Muscle layer of colon (tissue), 2 donors: ENCODE data around the gene OPA1.

Experiments
- H3K27ac ChIP-seq: one replicate; pipeline ENCODE4 v1.7.0; 2013; ENCODE audit warnings: low read depth, mild to moderate bottlenecking, low read length, moderate library complexity
- H3K27me3 ChIP-seq, 2 donors: one replicate each; pipeline ENCODE4 v1.7.0; 2013; ENCODE audit warnings: low read length in 2 of 2, mild to moderate bottlenecking in 2 of 2; ENCODE audit not compliant: insufficient read depth in 2 of 2, control insufficient read depth in 1 of 2
- H3K36me3 ChIP-seq: one replicate; pipeline ENCODE4 v1.7.0; 2013; ENCODE audit warnings: mild to moderate bottlenecking, low read length; ENCODE audit not compliant: insufficient read depth
- H3K4me1 ChIP-seq: one replicate; pipeline ENCODE4 v1.7.0; 2013; ENCODE audit warnings: mild to moderate bottlenecking, low read length; ENCODE audit not compliant: insufficient read depth
- H3K4me3 ChIP-seq, 2 donors: one replicate each; pipeline ENCODE4 v1.7.0; 2013; ENCODE audit warnings: low read length in 2 of 2, low read depth in 1 of 2, mild to moderate bottlenecking in 1 of 2, moderate library complexity in 1 of 2
- H3K9ac ChIP-seq: one replicate; pipeline ENCODE4 v1.7.0; 2013; ENCODE audit warnings: low read length
- H3K9me3 ChIP-seq: one replicate; pipeline ENCODE4 v1.7.0; 2013; ENCODE audit warnings: mild to moderate bottlenecking, low read length
- donor health status: abdominal sarcoma.
- donor health status: Adenocarcinoma of cecum.

OPA1 gene

DNA sequence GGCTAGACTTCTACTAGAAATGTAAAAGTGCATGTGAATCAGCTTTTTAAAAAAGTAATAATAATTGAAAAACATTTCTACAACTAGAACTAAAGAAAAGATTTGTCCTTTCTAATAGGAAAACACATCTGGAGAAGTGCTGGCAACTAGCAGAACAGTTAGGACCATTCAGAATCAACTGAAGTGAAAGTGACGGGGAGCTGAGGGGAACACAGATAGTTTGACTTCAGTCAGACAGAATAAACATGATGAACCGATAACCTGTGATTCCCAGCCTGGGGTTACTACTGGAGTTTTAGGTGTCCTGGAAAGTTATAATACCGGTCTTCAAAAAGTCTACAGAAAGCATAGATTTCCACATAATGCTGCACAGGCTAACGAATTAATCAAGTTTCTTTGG is 28.1 kb downstream of the OPA1 start:
- H3K4me1 ChIP-seq: no peaks in the 10 kb centered on the region
- no peak overlapping the region for H3K9ac ChIP-seq
- peaks cover 17% of the 10 kb centered on the region for H3K36me3 ChIP-seq
- no peak overlapping the region for H3K4me3 ChIP-seq
- no peak overlapping the region for H3K27ac ChIP-seq
- no peaks in the 10 kb centered on the region for H3K9me3 ChIP-seq
- H3K27me3 ChIP-seq: no peaks in the 10 kb centered on the region

DNA sequence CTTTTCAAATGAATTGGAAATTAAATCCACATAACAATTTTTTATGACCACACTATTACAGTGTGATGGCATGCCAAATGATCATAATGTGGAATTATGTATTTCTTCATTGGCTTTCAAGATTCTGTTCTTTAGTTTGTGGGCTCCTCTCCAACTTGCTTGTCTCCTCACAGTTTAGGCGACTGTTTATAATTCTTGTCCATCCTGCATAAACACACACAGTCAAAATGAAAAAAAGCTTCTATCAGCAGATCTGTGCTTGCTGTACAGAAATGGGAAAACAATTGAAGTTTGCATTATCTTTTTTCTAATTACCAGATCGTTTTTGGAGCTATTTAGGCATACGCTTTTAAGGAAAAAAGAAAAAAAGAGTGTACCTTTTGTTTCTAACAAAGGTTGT is 37.0 kb downstream of the OPA1 start:
- Histone ChIP-seq H3K4me1 (no peaks in the 10 kb centered on the region), H3K27me3 (no peaks in the 10 kb centered on the region), H3K36me3 (peaks cover 13% of the 10 kb centered on the region), H3K9me3 (no peaks in the 10 kb centered on the region), H3K9ac (no peak overlapping the region), H3K4me3 (no peak overlapping the region), H3K27ac (no peak overlapping the region)

DNA sequence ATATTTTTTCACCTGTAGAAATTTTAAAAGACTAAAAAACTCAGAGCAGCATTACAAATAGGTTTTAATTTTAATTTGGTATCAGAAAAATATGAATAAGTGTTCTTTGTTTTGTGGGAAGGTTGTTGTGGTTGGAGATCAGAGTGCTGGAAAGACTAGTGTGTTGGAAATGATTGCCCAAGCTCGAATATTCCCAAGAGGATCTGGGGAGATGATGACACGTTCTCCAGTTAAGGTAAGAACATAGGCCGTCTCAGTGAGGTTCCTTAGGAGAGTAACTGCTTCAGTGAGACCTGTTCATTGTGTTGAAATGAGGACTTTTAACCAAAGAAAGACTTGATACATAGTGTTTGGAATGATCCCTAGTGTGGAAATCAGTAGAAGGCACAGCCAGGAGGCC is 44.8 kb downstream of the OPA1 start:
- Histone ChIP-seq H3K27ac (no peak overlapping the region), H3K27me3 (no peaks in the 10 kb centered on the region), H3K4me3 (no peak overlapping the region), H3K4me1 (no peaks in the 10 kb centered on the region), H3K9me3 (no peaks in the 10 kb centered on the region), H3K9ac (no peak overlapping the region), H3K36me3 (peaks cover 24% of the 10 kb centered on the region)

DNA sequence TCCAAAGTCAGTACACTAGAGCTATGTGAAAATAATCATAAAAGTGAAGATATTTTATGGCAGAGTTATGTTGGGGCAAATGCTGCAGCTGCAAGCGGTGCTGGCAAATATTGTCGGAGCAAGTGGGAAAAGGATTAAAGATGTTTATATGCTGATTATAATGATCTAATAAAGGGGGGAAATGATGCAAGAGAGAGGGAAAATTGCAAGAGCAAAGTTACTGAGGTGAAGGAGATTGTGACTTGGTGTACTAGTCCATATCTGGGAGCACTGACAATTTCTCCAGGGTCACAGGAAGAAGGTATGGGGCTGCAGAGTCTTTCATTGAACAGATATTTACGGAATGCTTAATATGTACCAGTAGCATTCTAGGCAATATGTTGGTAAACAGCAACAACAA is 45.8 kb downstream of the OPA1 start:
- Histone ChIP-seq H3K9me3 (no peaks in the 10 kb centered on the region), H3K36me3 (peaks cover 18% of the 10 kb centered on the region), H3K27me3 (no peaks in the 10 kb centered on the region), H3K4me1 (peaks cover under 1% of the 10 kb centered on the region), H3K27ac (no peak overlapping the region), H3K9ac (no peak overlapping the region), H3K4me3 (no peak overlapping the region)

DNA sequence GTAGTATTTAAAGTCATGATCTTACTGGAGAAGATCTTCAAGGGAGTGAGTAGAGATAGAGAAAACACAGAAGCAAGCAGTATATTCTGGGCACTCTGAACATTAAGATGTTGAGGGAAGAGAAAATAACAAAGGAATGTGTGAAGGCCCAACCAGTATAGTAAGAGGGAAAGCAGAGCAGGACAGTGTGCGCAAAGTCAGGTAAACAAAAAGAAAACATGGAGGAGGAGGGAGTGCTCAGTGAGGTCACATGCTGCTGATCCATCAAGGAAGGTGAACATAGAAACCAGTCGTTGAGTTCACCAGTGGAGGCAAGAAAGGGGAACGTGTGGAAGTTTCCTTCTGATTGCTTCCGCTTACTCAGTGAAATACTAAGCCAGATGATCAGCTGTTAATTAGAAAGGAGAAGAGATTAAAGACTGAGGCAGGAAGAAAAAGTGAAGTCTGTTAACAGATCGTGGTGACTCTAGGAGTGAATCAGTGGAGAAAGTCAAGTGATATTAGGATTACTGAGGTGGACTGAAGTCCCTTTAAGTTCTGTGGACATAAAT is 47.2 kb downstream of the OPA1 start:
- no peak overlapping the region for H3K9ac ChIP-seq
- H3K36me3 ChIP-seq: peaks cover 27% of the 10 kb centered on the region

DNA sequence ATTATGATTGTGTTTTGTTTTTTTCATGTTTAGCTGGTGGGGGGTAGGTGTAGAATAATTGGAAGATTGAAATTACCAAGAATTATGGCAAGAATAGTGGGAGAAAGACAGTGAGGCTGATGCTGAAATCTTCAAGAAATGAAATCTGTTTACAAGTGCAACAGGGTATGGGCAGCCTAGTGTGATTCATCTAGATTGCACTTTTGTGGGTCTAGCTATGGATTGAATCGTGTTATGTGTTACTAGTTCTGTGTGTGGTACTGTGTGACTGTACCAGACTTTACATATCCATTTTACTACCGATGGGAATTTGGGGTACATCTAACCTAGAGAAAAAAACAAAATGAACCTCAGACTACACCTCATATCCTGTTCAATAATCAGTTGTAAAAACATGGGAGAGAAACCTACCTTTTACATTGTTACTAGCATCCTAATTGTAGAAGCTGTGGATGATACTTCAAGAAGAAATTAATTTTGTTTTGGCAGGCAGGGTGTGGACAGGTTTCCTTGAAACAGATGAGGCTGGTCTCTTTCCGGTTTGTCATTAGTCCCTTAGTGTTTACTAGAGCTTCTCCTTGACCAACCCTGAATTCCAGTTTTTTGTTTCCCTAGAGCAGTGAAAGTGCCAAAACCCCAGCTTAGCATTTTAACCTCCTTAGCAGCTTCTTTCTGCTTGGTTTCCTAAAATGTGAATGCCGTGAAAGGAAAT is 47.9 kb downstream of the OPA1 start:
- H3K36me3 ChIP-seq: peaks cover 28% of the 10 kb centered on the region

More for the DNA sequence above, 47.2 kb downstream of the OPA1 start:
- H3K27ac ChIP-seq: no peak overlapping the region
- no peaks in the 10 kb centered on the region for H3K9me3 ChIP-seq
- no peak overlapping the region for H3K4me3 ChIP-seq
- H3K4me1 ChIP-seq: peaks cover 8% of the 10 kb centered on the region
- no peaks in the 10 kb centered on the region for H3K27me3 ChIP-seq

DNA sequence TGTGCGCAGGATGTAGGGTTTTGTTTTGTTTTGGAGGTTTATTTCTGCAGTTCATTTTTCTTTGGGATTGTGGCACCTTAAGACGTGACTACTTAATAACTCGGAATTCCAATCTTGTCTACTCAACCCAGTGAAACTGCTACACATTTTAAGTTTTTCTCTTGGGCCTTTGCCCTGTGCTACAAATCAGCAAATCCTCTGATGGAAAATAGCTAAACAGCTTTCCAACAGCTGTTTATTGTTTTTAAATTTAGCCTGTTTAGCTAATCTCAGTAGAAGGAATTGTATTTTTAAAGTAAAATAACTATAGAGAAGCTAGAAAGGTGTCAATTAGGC is 48.4 kb downstream of the OPA1 start:
- Histone ChIP-seq H3K9me3 (no peaks in the 10 kb centered on the region), H3K27me3 (no peaks in the 10 kb centered on the region), H3K36me3 (peaks cover 25% of the 10 kb centered on the region), H3K9ac (no peak overlapping the region), H3K27ac (no peak overlapping the region), H3K4me3 (no peak overlapping the region), H3K4me1 (peaks cover 8% of the 10 kb centered on the region)

More for the DNA sequence above, 47.9 kb downstream of the OPA1 start:
- Histone ChIP-seq H3K9me3 (no peaks in the 10 kb centered on the region), H3K9ac (no peak overlapping the region), H3K27me3 (no peaks in the 10 kb centered on the region), H3K4me1 (peaks cover 8% of the 10 kb centered on the region), H3K27ac (no peak overlapping the region), H3K4me3 (no peak overlapping the region)

DNA sequence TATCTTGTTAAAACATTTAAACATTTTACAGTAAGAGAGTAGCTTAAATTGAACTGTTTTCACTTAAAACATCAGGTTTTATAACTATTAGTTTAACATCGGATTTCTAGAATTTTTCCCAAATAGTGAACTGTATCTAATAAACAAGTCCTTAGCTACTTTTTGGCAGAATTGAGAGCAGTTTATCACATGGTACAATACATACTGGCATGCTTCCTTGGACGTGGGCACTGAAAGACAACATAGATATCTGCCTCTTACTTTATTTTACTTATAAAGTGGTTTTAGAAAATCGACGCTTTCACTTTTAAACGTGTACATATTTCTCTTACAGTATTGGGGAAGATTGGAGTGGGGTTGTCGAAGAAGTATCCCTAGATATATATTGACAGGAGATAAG is 52.8 kb downstream of the OPA1 start:
- Histone ChIP-seq H3K4me3 (no peak overlapping the region), H3K9me3 (no peaks in the 10 kb centered on the region), H3K36me3 (peaks cover 39% of the 10 kb centered on the region), H3K4me1 (peaks cover 8% of the 10 kb centered on the region), H3K27ac (no peak overlapping the region), H3K9ac (no peak overlapping the region), H3K27me3 (no peaks in the 10 kb centered on the region)

DNA sequence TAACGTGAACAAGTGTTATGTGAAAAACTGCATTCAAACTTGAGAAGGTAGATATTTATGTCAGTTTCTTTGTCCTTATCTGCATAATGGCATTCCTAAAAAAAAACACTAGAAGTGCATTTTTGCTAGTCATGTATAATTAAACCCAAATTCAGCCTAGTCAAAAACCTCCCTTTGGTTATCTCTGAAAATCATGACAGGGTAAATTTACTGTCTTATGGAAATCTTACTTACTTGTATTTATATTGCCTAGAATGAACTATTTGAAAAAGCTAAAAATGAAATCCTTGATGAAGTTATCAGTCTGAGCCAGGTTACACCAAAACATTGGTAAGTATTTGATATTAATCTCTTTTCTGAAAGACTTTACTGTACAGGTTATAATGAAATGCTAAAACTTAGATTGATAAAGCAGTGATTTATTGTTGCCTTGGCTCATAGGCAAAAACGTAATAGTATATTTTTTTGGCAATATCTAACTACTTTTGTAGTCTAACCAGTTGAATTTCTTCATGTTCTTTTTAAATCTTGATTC is 55.6 kb downstream of the OPA1 start:
- Histone ChIP-seq H3K4me3 (no peak overlapping the region), H3K9ac (no peak overlapping the region), H3K4me1 (peaks cover 8% of the 10 kb centered on the region), H3K9me3 (no peaks in the 10 kb centered on the region), H3K27ac (no peak overlapping the region), H3K36me3 (peaks cover 39% of the 10 kb centered on the region), H3K27me3 (no peaks in the 10 kb centered on the region)

DNA sequence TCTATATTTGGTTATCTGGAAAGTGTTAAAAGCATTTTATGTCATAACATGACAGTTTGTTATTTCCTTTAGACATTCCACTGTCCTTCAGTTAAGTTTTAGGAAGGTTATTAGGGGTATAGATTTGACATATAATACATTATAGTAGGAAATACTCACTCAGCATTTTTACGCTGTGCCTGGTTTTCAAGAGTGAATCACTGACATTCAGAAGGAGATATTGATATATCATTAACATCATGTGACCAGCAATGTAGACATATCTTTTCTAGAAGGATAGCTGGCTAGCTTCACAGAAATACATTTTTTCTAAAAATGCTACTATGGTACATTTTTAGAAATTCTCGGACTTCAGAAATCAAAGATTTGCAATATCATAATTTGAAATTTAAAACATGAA is 57.6 kb downstream of the OPA1 start:
- no peaks in the 10 kb centered on the region for H3K27me3 ChIP-seq
- H3K4me3 ChIP-seq: no peak overlapping the region
- H3K9me3 ChIP-seq: no peaks in the 10 kb centered on the region
- no peaks in the 10 kb centered on the region for H3K4me1 ChIP-seq
- peaks cover 30% of the 10 kb centered on the region for H3K36me3 ChIP-seq
- H3K27ac ChIP-seq: no peak overlapping the region
- H3K9ac ChIP-seq: no peak overlapping the region

DNA sequence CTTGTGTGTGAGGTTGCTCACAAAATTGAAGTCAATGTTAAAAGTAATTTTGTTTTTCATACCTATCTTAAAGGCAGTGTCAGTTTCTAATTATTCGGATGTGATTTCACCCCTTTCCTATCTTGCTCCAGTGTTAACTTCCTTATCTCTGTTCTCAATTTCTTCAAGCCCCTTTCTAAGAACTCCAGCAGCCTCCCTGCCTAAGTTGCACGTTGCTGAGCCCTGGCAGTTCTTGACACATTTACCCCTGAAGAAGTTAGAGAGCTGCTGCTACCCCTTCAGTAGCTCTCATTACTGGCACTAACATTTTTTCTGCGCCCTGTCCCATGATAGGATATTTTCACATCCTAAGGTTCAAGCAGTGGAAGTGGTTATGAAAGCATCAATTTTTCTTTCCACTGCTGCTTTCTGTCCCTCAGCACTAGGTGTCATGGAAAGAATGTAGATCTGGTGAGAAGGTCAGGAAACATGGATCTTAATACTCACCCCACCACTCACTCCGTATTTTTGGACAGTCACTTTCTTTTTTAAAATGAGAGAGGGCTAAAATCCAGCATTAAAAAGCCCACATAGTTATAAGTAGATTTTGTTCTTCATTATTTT is 62.9 kb downstream of the OPA1 start:
- H3K27ac ChIP-seq: no peak overlapping the region
- H3K4me1 ChIP-seq: no peaks in the 10 kb centered on the region
- H3K4me3 ChIP-seq: no peak overlapping the region
- H3K36me3 ChIP-seq: peaks cover 30% of the 10 kb centered on the region
- no peaks in the 10 kb centered on the region for H3K27me3 ChIP-seq
- H3K9ac ChIP-seq: no peak overlapping the region
- H3K9me3 ChIP-seq: no peaks in the 10 kb centered on the region
